Measurements from ENCODE around the gene REEP2. TPM values are rescaled to one million over a fixed set of nuclear protein-coding genes. Genes with fewer than 3 reads are reported as not detected.
A peak's percentile ranks its signal among the peaks of the same experiment; 100 is the strongest.

The REEP2 gene
- total RNA-seq, 1 donor from 2014 or later, result 17.4 TPM

GRCh38 chr5:138466900-138467710 is 28.2 kb downstream of the REEP2 start:
- no peak for DNase-seq (ENCODE audit: low spot score)
- Mint-ChIP-seq H3K36me3 (peaks cover 22% of the 10 kb centered on the region), H3K27ac (peak overlapping the region; percentile 78), H3K9me3 (peaks cover 8% of the 10 kb centered on the region), H3K4me3 (peak overlapping the region; percentile 91), H3K27me3 (ENCODE audit: insufficient read depth, low read depth) (peaks cover 27% of the 10 kb centered on the region), H3K4me1 (peaks cover 29% of the 10 kb centered on the region)
- Histone ChIP-seq H3K27me3 (peaks cover 32% of the 10 kb centered on the region), H4K20me1 (ENCODE audit: low read depth) (peaks cover 30% of the 10 kb centered on the region), H3K9ac (no peak overlapping the region), H3K4me2 (peak overlapping the region; percentile 92), H3K4me3 (peak overlapping the region; percentile 90), H3K4me1 (peaks cover 9% of the 10 kb centered on the region), H3K27ac (no peak overlapping the region), H3K36me3 (no peaks in the 10 kb centered on the region), H2AFZ (replicated peaks) (no peak overlapping the region), H3F3A (ENCODE audit: low read depth) (peaks cover 36% of the 10 kb centered on the region), H3K79me2 (ENCODE audit: low read depth) (peaks cover 11% of the 10 kb centered on the region), H3K9me3 (ENCODE audit: low read depth) (no peaks in the 10 kb centered on the region)
- TF ChIP-seq EZH2phosphoT487 (IDR thresholded peaks at IDR 0.05) (no peak), EZH2 (IDR thresholded peaks at IDR 0.05) (no peak), CTCF (IDR thresholded peaks at IDR 0.05) (no peak)

- Histone ChIP-seq H4K20me1 (ENCODE audit: low read depth) (peaks cover 30% of the 10 kb centered on the region), H2AFZ (replicated peaks) (no peak overlapping the region), H3K36me3 (no peaks in the 10 kb centered on the region), H3K27me3 (peaks cover 32% of the 10 kb centered on the region), H3K4me1 (peaks cover 9% of the 10 kb centered on the region), H3K4me2 (peak overlapping the region; percentile 92), H3K9ac (no peak overlapping the region), H3K27ac (no peak overlapping the region), H3F3A (ENCODE audit: low read depth) (peaks cover 34% of the 10 kb centered on the region), H3K9me3 (ENCODE audit: low read depth) (no peaks in the 10 kb centered on the region), H3K79me2 (ENCODE audit: low read depth) (peaks cover 11% of the 10 kb centered on the region), H3K4me3 (peak overlapping the region; percentile 90)
- peak overlapping the region; percentile 91 for H3K4me3 Mint-ChIP-seq
- TF ChIP-seq EZH2phosphoT487 (IDR thresholded peaks at IDR 0.05) (no peak), CTCF (IDR thresholded peaks at IDR 0.05) (no peak), EZH2 (IDR thresholded peaks at IDR 0.05) (no peak)
- H3K27me3 Mint-ChIP-seq (ENCODE audit: insufficient read depth, low read depth), result peaks cover 27% of the 10 kb centered on the region
- peaks cover 29% of the 10 kb centered on the region for H3K4me1 Mint-ChIP-seq
- H3K36me3 Mint-ChIP-seq, result peaks cover 22% of the 10 kb centered on the region
- peaks cover 8% of the 10 kb centered on the region for H3K9me3 Mint-ChIP-seq
- DNase-seq (ENCODE audit: low spot score), result no peak
- peak overlapping the region; percentile 78 for H3K27ac Mint-ChIP-seq
Observed at GRCh38 chr5:138467711-138468132, 28.9 kb downstream of the REEP2 start.

GRCh38 chr5:138468133-138468965 is 29.5 kb downstream of the REEP2 start:
- peaks cover 22% of the 10 kb centered on the region for H3K36me3 Mint-ChIP-seq
- peaks cover 28% of the 10 kb centered on the region for H3K27me3 Mint-ChIP-seq (ENCODE audit: insufficient read depth, low read depth)
- peak overlapping the region; percentile 90 for H3K4me3 ChIP-seq
- no peak overlapping the region for H3K9ac ChIP-seq
- H3K9me3 ChIP-seq (ENCODE audit: low read depth), result no peaks in the 10 kb centered on the region
- no peak overlapping the region for H3K27ac ChIP-seq
- peaks cover 11% of the 10 kb centered on the region for H3K79me2 ChIP-seq (ENCODE audit: low read depth)
- H3K4me2 ChIP-seq, result peak overlapping the region; percentile 92
- H3K9me3 Mint-ChIP-seq, result peaks cover 8% of the 10 kb centered on the region
- no peak overlapping the region for H2AFZ ChIP-seq (replicated peaks)
- DNase-seq (ENCODE audit: low spot score), result no peak
- peak overlapping the region; percentile 91 for H3K4me3 Mint-ChIP-seq
- peak overlapping the region; percentile 78 for H3K27ac Mint-ChIP-seq
- H3K4me1 Mint-ChIP-seq, result peaks cover 29% of the 10 kb centered on the region
- H3K36me3 ChIP-seq, result no peaks in the 10 kb centered on the region
- TF ChIP-seq CTCF (IDR thresholded peaks at IDR 0.05) (no peak), EZH2phosphoT487 (IDR thresholded peaks at IDR 0.05) (no peak), EZH2 (IDR thresholded peaks at IDR 0.05) (no peak)
- H3K4me1 ChIP-seq, result peaks cover 9% of the 10 kb centered on the region
- peaks cover 28% of the 10 kb centered on the region for H3F3A ChIP-seq (ENCODE audit: low read depth)
- H3K27me3 ChIP-seq, result peaks cover 32% of the 10 kb centered on the region
- peaks cover 30% of the 10 kb centered on the region for H4K20me1 ChIP-seq (ENCODE audit: low read depth)

Data from neural progenitor cell (in vitro differentiated cells).